D721Med (cell line): Measurements from ENCODE around the gene PPP1R27.

Experiments
- DNase-seq: peaks from one replicate; pipeline ENCODE4 v3.0.0; 2011; ENCODE audit warnings: low spot score; ENCODE audit not compliant: insufficient read length
- FAIRE-seq: peaks from 2 replicates; lab custom pipeline; 2011; peaks lifted over from hg19 to GRCh38; lab: Jason Lieb, UNC
- TF ChIP-seq, protein P1 (sequence below): IDR thresholded peaks from 2 replicates; pipeline ENCODE4 v1.5.1; 2012; ENCODE audit warnings: mild to moderate bottlenecking, control low read depth; ENCODE audit not compliant: insufficient read depth; ENCODE audit errors: missing control alignments

Gene PPP1R27

GRCh38 chr17:81822996-81823819 lies 11.6 kb downstream of the PPP1R27 start:
- FAIRE-seq (no peak), DNase-seq (no peak)
- TF ChIP-seq, protein P1, sequence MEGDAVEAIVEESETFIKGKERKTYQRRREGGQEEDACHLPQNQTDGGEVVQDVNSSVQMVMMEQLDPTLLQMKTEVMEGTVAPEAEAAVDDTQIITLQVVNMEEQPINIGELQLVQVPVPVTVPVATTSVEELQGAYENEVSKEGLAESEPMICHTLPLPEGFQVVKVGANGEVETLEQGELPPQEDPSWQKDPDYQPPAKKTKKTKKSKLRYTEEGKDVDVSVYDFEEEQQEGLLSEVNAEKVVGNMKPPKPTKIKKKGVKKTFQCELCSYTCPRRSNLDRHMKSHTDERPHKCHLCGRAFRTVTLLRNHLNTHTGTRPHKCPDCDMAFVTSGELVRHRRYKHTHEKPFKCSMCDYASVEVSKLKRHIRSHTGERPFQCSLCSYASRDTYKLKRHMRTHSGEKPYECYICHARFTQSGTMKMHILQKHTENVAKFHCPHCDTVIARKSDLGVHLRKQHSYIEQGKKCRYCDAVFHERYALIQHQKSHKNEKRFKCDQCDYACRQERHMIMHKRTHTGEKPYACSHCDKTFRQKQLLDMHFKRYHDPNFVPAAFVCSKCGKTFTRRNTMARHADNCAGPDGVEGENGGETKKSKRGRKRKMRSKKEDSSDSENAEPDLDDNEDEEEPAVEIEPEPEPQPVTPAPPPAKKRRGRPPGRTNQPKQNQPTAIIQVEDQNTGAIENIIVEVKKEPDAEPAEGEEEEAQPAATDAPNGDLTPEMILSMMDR = no peak

DNA sequence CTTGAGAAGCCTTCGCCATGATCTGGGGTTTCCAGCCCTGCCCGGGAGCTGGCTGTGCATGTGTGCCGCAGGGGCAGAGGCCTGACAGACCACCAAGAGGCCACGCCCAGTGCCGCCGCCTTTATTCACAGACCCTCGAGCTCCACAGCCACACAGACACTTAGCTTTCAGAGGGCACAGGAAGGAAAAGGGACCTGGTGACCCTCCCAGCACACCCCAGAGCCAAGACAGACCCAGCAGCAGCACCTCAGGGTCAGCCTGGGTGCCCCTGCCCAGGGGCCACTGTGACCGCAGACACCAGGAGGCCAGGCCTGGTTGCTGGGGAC lies 12.6 kb downstream of the PPP1R27 start:
- FAIRE-seq (no peak), DNase-seq (no peak)
- TF ChIP-seq, protein P1 = no peak

GRCh38 chr17:81821603-81822311 lies 13.1 kb downstream of the PPP1R27 start:
- FAIRE-seq = no peak
- TF ChIP-seq, protein P1 = peak; percentile 76
- peak; percentile 59 for DNase-seq

DNA sequence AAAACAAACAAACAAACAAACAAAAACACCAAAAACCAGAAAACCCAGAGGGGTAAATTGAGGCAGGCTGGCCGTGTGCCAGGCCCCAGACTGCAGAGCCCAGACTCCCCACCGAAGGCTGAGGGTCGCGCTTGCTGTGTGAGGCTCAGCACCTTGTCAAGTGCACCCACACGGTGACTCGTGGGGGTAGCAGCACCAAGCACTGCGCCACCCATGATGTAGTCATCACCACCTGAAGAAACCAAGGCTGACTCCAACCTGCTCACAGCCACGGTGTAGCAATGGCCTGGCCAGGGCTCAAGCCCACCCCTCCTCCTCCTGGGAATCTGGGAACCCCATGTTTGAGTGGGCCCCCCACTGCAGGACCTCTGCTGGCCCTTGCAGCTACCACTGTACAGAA lies 13.7 kb downstream of the PPP1R27 start:
- DNase-seq (no peak), FAIRE-seq (no peak)
- TF ChIP-seq, protein P1 = no peak

DNA sequence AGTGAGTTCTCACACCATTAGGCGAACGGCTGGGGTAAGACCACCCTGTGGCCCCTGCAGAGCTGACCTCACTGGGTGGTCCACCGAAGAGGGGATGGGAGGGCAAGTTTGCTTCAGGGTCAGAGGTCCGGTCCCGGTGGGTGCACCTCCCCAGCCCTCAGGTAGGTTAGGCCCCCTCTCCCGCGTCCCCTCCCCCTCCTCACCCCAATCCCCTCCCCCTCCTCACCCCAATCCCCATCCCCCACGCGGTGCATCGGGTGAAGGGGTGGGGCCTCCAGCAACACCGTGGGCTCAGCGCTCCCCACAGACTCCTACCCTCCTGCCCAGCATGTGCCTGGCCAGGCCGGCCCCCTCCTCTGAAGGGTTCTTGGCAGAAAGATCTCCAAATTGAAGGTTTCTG lies 15.1 kb downstream of the PPP1R27 start:
- TF ChIP-seq, protein P1 = no peak
- DNase-seq (no peak), FAIRE-seq (no peak)

DNA sequence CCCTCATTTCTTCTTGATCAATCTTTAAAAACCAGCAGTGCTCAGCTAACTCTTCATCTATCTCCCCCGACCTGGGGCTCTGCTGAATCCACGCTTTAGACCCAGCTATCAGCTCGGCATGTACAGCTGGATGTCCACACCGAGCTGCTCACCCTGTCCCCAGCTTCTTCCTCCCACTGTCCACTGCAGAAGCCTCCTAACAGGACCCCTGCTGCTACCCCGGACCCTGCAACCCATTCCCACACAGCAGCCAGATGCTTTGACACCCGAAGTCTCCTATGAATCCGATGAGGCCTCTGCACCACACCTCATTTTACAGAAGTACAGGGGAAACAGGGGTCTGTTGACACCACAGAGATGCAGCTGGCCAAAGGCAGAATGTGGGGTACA lies 17.1 kb downstream of the PPP1R27 start:
- FAIRE-seq (no peak), DNase-seq (no peak)
- TF ChIP-seq, protein P1 = no peak

- FAIRE-seq (no peak), DNase-seq (no peak)
- TF ChIP-seq, protein P1 = no peak
Measured at GRCh38 chr17:81815646-81815986, 19.2 kb downstream of the PPP1R27 start.
